Testis (tissue), 2 donors: Measurements from ENCODE around the gene C13orf46.

ENCODE experiments used
- POLR2A ChIP-seq: fragments of 450-650 bp; IDR thresholded peaks from one replicate; pipeline ENCODE4 v1.6.1; 2017; ENCODE audit warnings: antibody characterized with exemption, mild to moderate bottlenecking, moderate library complexity
- TF ChIP-seq, protein P1 (sequence below), 3 experiments: fragments of 450-650 bp in 2 of 3; fragments of 200-600 bp in 1 of 3; sonication (generic) in 1 of 3; IDR thresholded peaks; one replicate each; pipeline ENCODE4 v1.5.1; 2016 to 2019; ENCODE audit warnings: antibody characterized with exemption in 3 of 3, mild to moderate bottlenecking in 2 of 3, moderate library complexity in 1 of 3

GRCh38 chr13:113931841-113932459 lies 41.9 kb downstream of the C13orf46 start:
- TF ChIP-seq, protein P1, sequence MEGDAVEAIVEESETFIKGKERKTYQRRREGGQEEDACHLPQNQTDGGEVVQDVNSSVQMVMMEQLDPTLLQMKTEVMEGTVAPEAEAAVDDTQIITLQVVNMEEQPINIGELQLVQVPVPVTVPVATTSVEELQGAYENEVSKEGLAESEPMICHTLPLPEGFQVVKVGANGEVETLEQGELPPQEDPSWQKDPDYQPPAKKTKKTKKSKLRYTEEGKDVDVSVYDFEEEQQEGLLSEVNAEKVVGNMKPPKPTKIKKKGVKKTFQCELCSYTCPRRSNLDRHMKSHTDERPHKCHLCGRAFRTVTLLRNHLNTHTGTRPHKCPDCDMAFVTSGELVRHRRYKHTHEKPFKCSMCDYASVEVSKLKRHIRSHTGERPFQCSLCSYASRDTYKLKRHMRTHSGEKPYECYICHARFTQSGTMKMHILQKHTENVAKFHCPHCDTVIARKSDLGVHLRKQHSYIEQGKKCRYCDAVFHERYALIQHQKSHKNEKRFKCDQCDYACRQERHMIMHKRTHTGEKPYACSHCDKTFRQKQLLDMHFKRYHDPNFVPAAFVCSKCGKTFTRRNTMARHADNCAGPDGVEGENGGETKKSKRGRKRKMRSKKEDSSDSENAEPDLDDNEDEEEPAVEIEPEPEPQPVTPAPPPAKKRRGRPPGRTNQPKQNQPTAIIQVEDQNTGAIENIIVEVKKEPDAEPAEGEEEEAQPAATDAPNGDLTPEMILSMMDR (IDR thresholded peaks at IDR 0.05) = no peak
- no peak for TF ChIP-seq POLR2A
